DMS53 treated with DMSO at 0.1 percent for 48 hours (cell line): ENCODE measurements around the gene RCL1.
A peak's percentile ranks its signal among the peaks of the same experiment; 100 is the strongest.
"Not testable (repeated sequence)": the region's sequence is repeated elsewhere in the genome, so short reads cannot be mapped to it uniquely, and the experiment has no call there.

ENCODE experiments used
- DNase-seq: peaks from one replicate; lab custom pipeline; 2025; ENCODE audit not compliant: unreplicated experiment; lab: John Stamatoyannopoulos, UW

Gene RCL1, protein sequence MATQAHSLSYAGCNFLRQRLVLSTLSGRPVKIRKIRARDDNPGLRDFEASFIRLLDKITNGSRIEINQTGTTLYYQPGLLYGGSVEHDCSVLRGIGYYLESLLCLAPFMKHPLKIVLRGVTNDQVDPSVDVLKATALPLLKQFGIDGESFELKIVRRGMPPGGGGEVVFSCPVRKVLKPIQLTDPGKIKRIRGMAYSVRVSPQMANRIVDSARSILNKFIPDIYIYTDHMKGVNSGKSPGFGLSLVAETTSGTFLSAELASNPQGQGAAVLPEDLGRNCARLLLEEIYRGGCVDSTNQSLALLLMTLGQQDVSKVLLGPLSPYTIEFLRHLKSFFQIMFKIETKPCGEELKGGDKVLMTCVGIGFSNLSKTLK

DNA sequence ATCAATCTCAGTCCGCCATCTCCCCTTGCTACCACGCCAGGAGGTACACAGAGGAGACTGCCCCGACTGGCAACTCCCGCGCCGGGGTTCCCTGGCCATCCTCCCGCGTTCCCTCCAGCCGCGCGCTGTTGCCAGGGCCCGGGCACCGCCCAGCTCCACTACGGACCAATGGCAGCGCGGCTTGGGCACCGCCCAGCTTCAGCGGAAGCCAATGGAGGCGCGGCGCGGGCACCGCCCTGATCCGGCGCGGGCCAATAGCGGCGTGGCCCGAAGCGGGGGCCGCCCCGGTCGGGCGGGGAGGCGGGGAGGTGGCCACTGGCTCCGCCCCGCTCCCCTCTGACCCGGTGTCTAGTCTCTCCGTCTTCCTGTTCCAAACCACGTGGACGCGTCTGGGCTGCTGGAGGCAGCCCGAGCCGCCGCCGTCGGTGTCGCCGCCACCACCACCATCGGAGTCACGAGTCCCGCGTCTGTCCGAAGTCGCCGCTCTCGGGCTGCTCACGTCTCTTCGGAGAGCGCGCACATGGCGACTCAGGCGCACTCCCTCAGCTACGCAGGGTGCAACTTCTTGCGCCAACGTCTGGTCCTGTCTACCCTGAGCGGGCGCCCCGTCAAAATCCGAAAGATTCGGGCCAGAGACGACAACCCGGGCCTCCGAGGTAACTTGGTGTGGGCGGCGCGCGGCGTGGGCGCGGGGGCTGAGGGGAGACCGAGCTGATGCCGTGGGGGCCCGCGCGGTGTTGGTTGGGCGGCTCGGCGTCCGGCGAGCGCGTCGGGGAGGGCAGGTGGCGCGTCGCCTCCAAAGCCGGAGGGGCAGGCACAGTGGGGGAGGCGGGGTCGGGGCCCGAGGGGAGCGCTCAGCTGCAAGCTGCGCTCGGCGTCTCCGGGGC is at the start of gene RCL1:
Gene RCL1 (plus strand): TSS at position 373 of the 887 bp plus-strand sequence. CDS start 148 bp downstream, at position 521.
- DNase-seq = peak; percentile 66

DNA sequence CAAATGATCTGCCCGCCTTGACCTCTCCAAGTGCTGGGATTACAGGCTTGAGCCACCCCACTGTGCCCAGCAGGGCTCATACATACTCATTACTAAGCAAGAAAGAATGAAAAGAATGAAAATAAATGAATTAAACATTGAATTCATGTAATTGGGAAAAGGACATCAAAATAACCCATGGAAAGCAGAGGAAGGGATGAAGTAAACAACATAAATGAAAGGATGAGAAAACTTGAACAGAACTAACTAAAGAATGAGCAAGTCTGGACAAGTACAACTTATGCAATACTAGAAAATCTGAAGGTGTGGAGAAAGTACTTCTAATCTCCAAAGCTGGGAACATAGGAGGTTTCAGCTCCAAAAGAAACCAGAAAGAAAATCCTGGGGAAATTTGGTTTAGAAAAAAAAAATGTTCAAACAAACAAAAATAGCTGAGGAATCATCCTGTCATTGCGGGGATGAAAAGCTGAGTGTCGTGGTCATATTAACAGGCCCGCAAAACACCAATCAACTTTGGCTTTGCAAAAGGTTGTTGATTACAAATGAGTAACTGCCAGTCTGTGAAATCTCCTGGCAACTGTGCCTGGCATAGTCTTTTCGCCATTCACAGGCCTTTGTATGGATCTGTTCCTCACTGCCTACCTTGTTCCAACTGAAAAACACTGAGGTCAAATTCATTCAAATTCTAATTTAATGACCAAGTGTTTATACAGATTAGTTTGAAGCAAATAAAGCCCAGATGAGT is 49.4 kb upstream of the RCL1 start:
- DNase-seq = no peak

- no peak for DNase-seq
Observed at GRCh38 chr9:4746278-4747030, 46.3 kb upstream of the RCL1 start.

DNA sequence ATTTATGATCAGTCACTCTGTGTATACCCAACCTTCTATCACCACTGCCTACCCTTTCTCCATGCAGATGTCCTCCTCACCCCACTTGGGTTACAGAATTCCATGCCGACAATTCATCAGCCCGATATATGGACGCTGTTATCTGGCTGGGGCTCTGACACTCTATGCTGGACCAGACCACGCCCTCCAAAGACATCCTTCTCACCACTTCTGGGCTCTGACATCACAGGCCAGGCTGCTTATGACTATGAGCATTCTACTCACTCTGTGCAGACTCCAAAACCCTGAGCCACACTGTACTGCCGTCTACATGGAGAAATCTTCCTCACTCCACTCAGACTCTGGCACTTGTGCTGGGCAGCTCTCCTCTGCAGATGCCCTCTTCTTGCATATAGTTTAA is 44.1 kb upstream of the RCL1 start:
- DNase-seq = no peak

DNA sequence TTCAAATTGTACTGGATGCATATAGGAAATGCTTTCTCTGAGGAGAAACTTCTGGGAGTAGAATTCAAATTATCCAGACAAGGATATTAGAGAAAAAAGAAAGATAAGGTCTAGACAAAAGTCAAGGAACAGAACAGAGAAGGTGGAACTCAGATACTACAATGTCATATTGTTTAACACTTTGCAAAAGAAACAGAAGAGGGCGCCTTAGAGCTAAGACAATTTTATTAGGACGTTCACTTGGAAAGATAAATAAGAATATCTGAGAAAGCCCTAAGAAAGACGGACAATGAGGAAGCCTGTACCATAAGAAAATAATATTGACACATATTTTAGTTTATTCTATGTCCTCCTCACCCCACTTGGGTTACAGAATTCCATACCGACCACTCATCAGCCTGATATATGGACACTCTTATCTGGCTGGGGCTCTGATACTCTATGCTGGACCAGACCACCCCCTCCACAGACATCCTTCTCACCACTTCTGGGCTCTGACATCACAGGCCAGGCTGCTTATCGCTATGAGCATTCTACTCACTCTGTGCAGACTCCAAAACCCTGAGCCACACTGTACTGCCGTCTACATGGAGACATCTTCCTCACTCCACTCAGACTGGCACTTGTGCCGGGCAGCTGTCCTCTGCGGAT is 42.6 kb upstream of the RCL1 start:
- DNase-seq = no peak

GRCh38 chr9:4754530-4754929 is 38.2 kb upstream of the RCL1 start:
- DNase-seq = not testable (repeated sequence)

DNA sequence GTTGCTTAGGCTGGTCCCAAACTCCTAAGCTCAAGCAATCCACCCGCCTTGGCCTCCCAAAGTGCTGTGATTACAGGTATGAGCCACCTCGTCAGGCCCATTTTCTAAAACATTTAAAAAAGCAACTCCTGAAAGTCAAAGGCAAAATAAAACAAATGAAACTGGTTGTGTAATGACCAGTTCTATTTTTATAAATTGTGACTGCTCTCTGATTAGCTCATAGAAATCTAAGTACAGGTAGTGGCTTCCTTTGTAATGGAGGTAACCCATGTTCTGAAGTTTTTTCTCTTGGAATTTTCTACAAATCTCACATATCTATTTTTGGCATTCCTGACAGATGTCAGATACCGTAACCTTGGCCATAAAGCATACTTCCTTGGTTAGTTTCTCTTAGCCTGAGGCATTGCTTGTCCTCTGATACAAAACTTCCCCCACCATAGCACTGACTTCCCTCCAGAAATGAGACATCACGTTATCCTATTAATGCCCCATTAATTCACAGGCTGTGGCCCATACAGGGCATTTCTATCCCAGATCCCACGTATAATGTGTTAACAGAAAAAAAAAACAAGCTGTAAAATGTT is 37.6 kb upstream of the RCL1 start:
- DNase-seq = no peak

DNA sequence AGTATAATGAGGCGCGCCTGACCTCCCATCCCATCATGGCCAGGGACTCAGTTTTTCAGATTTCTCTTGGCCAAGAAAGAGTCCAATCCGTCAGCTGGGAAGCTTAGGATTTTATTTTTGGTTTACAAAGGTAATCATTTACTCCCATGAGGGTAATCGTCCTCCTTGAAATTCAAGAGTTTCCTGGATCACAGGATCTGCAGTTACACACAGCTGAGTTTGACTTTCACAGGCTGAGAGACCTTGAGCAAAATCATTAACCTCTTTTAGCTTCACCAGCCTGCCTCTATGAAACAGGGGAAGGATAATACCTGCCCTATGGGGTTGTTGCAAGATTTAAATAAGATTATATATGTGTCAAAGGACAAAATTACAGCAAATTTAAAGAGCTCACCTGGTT is 36.3 kb upstream of the RCL1 start:
- DNase-seq = no peak

DNA sequence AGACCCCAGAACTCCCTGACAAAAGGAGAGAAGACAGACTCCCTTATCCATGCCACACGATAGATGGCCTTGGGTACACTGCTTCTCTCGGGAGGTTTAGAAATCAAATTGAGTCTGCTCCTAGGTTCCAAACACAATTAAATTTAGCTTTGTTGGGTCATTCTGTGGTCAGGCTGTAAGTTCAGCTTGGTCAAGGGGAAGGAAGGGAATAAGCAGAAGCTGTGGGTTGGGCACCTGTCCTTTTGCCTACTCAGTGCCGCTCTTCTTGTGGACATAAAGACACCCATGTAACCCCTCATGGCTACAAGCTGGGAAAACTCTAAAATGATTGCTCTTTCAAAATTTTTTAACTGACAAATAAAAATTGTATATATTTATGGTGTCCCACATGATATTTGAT is 32.6 kb upstream of the RCL1 start:
- no peak for DNase-seq

DNA sequence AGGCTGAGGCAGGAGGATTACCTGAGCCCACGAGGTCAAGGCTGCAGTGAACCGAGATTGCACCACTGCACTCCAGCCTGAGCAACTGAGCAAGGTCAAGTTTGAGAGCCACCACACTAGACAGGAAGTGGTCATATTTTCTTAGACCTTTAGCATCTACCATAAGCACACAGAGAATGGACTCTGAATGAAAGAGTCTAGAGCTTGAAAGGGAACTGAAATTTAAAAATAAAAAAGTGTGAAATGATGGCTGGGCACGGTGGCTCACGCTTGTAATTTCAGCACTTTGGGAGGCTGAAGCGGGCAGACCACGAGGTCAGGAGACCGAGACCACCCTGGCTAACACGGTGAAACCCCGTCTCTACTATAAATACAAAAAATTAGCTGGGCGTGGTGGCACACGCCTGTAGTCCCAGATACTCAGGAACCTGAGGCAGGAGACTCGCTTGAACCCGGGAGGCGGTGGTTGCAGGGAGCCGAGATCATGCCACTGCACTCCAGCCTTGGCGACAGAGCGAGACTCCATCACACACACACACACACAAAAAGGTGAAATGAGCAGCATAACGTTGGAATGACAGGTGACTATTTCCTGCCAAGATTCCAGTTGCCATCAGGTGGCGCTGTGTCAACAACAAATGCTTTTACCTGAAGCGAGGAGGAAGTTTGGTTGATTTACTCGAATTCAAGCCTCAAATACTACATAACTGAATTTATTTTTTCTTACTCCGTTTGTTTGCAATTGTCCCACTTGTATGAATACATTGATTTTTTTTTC is 30.4 kb upstream of the RCL1 start:
- peak; percentile 31 for DNase-seq

DNA sequence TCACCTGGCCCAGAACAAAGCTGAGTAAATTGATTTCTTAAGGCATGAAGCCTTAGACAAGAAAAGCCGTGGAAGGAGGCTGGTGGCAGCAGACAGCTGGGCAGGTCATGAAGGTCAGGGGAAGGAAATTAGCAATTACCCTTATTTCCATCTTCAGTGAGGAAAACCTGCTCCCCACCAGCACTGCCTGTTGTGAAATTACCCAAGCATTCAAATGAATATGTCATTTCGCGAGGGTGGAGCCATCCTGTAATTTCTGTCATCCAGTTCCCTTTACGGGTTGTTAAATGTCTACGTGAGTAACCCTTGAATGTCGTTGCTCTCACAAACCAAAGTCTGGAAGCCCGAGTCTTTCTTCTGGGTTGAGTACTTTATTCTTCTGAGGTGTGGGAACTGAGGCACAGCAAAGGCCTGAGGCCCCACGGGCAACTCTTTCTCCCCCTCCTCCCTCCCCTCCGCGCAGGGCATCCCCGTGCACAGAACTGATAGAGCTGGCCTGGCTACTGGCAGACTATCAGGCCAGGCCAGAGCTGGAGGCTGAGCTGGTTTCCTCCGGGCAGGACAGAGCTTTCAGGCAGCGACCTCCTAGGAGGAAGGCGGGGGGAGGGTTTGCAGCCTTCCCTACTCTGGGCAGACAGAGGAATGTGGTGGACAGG is 29.7 kb upstream of the RCL1 start:
- no peak for DNase-seq

DNA sequence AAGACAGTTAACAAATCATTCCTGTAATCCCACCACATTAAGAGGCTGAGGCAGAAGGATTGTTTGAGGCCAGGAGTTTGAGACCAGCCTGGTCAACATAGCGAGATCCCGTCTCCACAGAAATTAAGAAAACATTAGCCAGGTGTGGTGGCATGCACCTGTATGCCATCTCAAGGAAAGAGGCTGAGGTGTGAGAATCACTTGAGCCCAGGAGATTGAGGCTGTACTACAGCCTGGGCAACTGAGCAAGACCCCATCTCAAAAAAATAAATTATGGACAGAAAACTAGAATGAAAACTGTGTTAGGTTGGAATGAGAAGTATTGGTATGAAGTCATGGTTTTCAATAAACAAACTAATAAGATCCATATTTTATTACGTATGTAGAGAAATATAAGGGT is 28.7 kb upstream of the RCL1 start:
- DNase-seq = no peak

DNA sequence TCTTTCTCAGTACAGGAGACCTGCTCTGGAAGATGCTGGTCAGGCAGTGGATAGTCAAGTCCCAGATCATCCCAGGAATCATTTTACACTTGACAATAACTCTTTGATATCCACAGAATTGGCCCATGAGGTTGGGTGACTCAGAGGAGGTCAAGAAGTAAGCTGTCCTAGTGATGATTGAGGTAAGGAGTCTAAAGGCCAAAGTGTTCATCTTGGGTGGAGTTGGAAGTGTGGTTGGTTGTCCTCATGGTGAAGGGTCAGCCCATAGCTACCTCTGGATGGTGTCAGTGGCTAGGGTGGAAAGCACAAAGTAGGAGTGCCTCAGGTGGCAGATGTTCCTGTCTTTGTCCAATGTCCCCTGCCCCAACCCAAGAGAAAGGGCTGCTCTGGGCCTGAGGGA is 24.1 kb upstream of the RCL1 start:
- DNase-seq = no peak

- DNase-seq = no peak
Observed at GRCh38 chr9:4769321-4770080, 23.2 kb upstream of the RCL1 start.

DNA sequence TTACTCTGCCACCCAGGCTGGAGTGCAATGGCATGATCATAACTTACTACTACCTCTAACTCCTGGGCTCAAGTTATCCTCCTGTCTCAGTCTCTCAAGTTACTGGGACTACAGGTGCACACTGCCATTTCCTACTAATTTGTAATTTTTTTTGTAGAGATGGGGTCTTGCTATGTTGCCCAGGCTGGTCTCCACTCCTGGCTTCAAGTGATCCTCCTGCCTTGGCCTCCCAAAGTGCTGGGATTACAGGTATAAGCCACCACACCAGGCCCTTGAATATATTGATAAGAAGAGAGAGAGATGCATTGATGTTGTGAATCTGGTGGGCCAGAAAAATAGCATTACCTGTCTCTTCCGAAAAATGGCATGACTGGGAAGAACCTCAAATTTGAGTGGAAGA is 21.0 kb upstream of the RCL1 start:
- DNase-seq = no peak

- DNase-seq = no peak
Observed at GRCh38 chr9:4774209-4774608, 18.5 kb upstream of the RCL1 start.

DNA sequence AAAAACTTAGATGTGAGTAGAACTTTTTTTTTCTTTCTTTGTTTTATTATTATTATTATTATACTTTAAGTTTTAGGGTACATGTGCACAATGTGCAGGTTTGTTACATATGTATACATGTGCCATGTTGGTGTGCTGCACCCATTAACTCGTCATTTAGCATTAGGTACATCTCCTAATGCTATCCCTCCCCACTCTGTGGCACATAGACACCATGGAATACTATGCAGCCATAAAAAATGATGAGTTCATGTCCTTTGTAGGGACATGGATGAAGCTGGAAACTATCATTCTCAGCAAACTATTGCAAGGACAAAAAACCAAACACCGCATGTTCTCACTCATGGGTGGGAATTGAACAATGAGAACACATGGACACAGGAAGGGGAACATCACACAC is 17.8 kb upstream of the RCL1 start:
- not testable (repeated sequence) for DNase-seq

DNA sequence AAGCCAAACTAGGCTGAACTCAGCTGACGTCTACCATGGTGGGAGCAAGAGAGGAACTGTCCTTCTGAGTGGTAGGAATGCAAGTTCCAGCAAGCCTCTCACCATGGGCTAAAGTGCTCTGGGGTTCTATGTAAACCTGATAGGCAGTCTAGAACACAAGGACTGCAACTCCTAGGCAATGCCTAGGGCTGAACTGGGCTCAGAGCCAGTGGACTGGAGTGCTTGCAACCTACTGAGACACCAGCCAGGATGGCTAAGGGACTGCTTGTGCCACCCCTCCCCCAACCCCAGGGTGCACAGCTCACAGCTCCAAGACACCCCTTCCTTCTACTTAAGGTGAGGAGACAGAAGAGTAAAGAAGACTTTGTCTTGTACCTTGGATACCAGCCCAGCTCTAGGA is 12.1 kb upstream of the RCL1 start:
- no peak for DNase-seq
